Measurements from ENCODE around the gene NPIPB4. TPM values are rescaled to one million over a fixed set of nuclear protein-coding genes. Genes with fewer than 3 reads are reported as not detected.

The NPIPB4 gene
- polyA plus RNA-seq, 1 donor: 243 TPM

Other genes starting within 250 kb of the NPIPB4 start
- gene IGSF6, start 205.1 kb downstream of the NPIPB4 start, polyA plus RNA-seq (ENCODE audit: insufficient read length): 7.3 TPM
- 0.17 TPM for gene OTOA, start 193.8 kb downstream of the NPIPB4 start, polyA plus RNA-seq (ENCODE audit: insufficient read length)
- gene UQCRC2, start 95.6 kb upstream of the NPIPB4 start, polyA plus RNA-seq (ENCODE audit: insufficient read length): 359 TPM
- 0.68 TPM for gene PDZD9, start 143.4 kb upstream of the NPIPB4 start, polyA plus RNA-seq (ENCODE audit: insufficient read length)
- gene MOSMO, start 150.4 kb upstream of the NPIPB4 start, polyA plus RNA-seq (ENCODE audit: insufficient read length): 24.5 TPM
- 4.1 TPM for gene VWA3A, start 234.8 kb upstream of the NPIPB4 start, polyA plus RNA-seq (ENCODE audit: insufficient read length)

Measured in left kidney (tissue), 1 donor.